ENCODE measurements around the gene FOXP1.
A peak's percentile ranks its signal among the peaks of the same experiment; 100 is the strongest.

FOXP1 gene

DNA sequence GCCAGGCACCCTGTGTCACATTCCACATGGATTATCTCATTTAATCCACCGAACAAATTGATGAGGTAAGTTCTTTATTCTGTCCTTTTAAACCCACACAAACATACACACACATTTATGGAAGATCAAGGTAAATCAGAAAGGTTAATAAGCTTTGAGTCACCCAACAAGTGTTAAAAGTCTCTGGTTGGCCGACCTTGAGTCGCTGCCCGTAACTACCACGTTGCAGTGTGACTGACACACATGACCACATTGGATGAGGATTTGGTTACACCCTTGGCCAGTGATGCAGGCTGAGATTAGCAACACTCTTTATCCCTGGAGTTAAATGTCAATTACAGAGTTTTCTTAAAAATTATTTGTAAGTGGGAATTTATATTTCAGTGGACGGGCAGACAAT, 19.2 kb downstream of the FOXP1 start:
- no peak for DNase-seq (ENCODE audit: low spot score)

DNA sequence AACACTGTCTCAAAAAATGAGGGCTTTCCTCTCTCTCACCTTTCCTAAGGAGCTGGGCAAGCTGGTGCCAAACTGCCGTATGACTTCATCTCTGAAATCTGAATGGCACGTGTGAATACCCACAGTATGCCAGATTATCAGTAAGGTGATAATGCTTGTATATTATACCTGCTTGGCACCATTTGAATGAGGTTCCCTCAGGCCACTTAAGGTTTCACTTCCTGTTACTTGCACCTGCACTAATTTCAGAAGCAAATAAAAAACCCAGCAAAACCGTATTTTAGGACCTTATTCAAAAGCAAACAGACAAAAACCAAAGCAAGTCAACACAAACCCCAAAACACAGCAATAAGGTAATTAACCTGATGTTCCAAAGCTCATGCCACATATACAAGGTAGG, 19.7 kb downstream of the FOXP1 start:
- no peak for DNase-seq (ENCODE audit: low spot score)

DNA sequence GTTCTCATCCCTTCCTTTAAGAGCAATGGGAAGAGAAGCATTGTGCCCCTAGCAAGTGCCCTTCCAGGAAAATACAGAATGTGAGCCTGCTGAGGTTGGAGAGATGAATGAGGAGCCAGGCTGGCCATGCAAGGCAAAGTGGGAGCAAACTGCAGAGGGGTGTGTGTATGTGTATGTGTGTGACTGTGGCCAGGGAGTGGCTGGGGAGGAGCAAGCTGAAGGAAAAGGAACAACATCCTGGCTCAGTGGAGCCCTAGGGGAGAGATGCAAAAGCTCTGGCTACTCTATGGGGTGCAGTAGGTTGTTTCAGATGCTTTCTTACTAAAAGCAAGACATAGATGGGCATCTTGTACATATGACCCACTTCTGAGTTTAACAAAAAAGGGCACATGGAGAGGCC, 20.6 kb downstream of the FOXP1 start:
- no peak for DNase-seq (ENCODE audit: low spot score)

DNA sequence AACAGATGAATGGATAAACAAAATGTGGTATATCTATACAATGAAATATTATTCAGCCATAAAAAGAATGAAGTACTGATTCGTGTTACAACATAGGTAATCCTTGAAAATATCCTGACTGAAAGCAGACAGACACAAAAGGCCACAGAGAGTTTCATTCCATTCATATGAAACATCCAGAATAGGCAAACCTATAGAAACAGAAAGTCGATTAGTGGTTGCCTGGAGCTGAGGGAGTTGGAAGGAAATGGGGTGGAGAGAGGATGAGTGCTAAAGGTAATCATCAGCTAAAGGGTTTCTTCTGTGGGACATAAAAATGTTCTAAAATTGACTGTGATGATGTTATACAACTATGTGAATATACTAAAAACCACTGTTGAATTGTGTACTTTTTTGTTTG, 22.9 kb downstream of the FOXP1 start:
- no peak for DNase-seq (ENCODE audit: low spot score)

DNA sequence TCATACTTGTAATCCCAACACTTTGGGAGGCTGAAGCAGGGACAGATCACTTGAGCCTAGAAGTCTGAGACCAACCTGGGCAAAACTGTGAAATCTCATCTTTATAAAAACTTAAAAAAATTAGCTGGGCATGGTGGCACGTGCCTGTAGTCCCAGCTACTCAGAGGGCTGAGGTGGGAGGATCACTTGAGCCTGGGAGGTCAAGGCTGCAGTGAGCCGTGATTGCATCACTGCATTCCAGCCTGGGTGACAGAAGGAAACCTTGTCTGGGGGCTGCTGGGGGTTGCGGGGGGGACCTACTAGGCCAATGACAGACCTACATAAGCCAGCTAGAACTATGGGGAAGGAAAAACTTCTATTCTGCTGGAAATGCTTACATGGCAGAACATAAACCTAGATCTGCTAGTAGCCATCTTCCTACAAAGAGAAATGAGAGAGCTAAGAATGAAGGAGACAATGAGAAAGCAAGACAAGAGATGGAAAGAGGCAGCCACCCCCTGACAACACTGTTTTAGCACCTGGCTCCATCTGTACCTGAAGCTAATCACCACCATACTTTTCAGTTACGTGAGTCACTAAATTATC, 23.9 kb downstream of the FOXP1 start:
- DNase-seq (ENCODE audit: low spot score), result no peak

DNA sequence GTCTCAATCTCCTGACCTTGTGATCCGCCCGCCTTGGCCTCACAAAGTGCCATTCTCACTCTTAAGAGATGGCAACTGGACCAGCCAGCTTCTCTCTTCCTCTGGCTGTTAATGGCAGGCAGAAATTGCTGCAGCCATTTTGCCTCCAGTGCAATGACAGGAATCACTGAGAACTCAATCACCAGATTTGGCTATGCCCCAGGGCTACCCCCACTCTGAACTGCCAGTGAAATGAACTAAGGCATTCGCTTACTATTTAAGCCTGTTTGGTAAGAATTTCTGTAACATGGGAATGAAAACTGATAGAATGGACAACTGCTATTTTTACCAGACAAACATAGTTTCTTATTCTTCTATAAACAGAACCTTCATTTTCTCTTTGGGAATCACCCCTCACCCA, 24.5 kb downstream of the FOXP1 start:
- no peak for DNase-seq (ENCODE audit: low spot score)

DNA sequence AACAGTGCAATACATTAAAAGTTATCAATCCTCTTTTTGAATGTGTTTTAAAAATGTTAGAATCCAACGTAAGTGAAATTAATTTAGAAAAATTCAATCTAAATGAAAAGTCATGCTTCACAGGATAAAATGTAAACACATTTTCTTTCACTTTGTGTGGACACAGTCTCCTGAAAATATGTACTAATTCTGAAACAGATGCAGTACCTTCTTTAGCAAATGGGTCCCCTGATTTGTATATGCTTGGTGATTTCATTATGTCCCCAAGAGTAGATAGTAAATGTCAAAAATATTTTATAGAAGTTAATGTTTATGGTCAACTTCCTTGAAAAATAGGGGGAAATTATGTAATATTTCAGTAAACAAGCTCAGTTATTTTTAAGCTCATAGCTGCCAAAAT, 28.9 kb downstream of the FOXP1 start:
- no peak for DNase-seq (ENCODE audit: low spot score)

DNA sequence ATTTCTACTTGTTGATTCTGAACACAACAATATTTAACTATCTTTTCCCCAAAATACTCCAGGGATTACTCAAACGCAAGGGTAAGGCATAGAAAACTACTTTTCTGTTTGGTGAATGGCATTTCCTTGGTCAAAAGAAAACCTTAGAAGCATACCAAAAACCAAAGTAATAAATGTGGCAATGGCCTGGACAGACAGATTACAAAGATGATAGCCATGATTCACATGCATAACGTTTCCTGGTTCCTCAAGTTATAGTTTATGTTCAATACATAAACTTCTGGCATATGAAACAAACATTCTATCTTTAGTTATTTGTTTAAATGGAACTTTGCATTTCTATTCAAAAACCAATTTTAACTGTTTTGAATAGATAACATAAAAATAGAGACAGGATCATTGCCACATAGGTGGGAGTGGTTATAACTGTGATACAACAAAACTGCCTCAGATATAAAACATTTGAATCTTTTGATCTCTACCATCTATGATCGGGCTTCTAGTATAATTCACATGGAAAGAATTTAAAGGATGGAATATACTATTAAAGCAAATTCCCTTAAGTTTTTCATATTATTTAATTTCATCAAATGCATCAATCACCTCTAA, 32.1 kb downstream of the FOXP1 start:
- no peak for DNase-seq (ENCODE audit: low spot score)

DNA sequence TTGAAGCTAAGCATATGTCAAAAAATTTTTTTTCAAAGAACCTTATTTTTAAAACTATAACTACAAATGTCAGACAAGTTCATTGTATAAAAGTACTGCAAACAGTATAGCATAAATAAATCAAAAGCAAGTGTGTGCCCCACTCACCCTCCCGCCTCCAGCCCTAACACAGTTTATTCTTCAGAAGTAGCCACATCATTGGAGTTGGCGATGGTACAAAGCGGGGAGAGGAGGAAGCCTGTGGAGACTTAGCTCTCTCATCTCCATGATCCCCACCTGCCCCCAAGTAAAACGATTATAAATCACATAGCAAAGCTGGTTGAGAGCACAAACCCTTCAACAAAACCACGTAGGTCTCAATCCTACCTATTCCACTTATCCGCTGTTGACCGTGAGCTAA, 33.6 kb downstream of the FOXP1 start:
- no peak for DNase-seq (ENCODE audit: low spot score)

DNA sequence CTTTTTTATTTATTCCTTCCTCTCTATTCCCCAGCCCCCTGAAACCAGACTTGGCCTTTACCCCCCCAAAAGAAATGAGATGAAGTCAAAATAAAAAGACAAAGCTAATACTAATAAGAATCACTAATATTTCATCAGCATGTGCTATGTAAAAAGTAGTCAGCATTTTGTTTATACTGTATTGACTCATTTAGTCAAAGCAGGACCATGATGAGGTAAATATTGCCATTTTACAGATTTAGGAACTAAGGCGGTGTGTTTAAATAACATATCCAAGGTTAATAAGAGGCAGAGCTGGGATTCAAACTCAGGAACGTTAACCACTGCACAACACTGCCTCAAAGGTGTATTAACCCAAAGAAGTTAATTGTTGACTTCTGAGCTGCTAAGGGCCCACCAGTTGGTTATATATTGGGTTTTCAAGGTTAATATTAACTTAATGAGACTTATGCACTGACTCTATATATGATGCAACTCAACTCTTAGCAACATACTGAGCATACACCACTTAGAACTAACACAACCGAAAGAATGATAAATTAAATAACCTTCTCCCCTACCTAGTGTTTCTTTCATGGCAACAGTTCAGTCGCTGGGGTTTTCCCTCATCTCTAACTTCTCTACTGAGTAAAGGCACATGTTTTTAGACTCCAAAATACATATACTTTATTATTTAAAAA, 34.7 kb downstream of the FOXP1 start:
- DNase-seq (ENCODE audit: low spot score), result no peak

DNA sequence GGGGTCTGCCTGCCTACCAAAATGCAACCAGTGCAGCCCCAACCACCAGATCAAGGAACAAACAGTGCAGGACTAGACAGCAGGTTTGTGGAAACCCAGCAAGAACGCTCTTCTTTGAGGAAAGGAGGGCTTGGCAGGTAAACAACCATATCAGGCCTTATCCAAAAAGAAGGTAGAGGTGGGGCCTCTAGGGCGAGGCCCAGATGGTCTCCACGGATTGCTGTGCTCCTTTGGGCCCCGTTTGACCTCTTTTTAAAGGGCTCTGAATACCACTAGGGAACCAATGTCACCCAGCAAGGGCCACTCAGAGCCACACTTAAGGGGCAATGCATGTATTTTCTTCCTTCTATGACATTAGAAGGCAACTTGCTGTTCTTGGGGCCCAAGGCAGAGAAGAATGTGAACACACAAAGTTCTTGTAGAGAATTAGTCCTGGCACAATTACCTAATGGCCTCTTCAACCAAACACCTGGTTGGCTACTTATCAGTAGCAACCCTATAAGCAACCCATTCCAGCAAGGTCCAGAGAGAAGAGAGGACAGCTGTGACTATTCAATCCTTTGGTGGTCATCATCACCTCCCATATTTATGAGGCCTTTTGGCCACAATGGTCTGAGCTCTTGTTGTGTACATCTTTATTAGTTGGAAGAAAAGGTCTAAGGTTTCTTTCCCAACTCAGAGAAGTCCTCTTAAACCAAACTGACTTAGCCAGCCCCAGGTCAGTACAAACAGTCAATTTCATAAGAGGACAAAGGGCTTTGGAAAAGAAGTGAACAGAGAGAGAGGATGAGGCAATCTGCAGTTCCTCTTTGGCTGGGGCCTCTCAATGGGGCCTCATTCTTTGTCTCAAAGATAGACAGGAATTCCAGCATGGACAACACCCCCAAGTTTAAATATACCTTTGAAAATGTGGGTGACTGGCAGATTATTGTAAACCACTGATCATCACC, 36.0 kb downstream of the FOXP1 start:
- peak; percentile 53 for DNase-seq (ENCODE audit: low spot score)

DNA sequence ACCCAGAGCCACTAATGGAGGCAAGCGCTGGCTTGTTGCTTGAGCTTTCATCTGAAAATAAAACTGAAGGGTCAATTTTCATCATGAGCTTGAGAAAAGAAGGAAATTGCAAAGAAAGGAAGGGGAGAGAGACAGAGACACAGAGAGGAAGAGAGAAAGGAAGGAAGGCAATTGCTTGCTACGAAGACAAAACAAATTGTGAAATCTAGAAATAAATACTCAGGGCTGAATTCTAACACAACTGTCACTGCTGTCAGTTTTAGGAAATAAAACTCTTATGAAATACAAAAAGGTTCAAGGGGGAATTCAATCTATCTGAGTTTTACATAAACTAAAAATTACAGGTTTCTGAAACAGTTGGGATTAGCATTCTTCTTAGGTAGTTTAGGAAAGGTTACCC, 36.7 kb downstream of the FOXP1 start:
- DNase-seq (ENCODE audit: low spot score), result no peak

DNA sequence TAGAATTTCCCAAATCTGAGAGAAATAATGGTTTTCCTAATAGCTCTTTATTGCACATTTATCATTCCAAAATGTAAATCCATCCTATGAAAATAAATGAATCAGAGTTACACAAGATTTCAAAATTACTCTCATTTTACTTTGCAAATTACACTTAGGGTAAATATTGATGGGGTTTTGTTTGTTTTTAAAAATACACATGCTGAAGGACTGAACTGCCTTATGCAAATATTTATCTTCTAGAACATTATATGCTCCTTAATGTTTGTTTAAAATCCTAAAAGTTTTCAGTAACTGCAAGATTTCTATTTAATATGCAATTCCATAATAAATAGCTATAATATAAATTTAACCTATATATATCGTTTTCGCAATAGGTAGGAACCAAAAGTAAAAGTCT, 38.2 kb downstream of the FOXP1 start:
- DNase-seq (ENCODE audit: low spot score), result no peak

DNA sequence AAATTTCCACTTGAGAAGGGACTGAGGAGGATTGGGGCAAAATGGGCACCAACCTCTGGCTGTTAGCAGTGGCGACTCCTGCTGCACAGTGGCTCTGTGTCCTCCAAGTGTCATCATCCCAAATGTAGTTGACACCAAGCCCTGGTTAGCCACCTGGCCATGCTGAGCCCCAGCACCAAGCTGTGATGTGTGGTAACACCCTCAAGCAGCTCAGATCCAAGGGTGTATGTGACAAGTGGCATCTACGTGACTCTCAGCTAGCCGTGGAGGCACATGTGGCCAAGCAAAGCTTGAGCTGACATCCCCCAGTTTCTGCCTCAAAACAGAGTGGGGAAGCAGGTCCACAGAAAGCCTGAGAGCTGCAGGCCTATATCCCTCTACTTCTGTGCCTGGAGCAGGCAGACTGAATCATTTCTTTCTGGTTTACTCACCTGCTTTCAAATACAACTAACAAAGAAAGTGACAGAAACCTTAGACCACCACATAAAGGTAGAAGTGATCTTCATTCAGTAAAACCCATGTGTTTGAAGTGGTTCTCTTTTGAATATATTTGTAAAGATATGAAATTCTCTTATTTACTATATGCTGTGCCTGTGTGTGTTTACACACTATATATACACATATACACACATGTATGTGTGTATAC, 40.0 kb downstream of the FOXP1 start:
- DNase-seq (ENCODE audit: low spot score), result peak; percentile 52

DNA sequence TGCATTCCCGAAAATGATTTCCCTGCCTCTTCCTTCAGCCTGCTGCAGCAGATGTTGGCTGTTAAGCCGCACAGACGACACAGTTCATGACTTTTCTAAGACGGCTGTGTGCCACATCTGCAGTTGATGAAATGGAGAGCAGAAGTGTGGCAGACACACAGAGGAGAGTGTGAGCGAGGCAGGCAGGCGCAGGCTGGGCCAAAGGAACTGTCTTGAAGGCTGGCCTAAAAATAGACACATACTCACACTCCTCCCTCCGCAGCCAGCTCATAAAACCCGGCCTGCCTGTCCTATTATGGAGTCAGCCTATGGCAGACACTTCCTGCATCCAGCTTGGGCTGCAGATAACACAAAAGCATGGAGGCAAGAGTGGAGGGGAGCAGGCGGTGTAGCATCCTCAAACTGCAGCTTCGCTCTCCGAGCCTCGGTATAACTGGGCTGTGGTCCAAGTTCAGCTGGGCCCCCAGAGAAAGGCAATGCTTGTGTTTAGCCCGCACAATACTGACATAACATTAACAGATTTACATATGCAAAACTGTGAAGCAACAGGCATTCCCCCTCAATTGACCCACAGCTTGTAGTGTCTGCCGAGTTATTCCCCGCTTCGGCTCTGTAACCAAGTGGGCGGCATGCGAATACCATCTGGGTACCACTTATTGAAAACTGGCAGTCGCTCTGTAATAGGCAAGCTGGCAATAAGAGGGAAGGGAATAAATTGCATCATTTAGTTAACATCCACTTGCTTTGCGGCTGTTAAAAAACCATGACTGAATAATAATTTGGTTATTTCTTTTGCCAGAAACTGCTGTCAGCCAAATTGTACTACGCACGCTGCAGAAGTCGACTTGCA, 40.8 kb downstream of the FOXP1 start:
- peak; percentile 81 for DNase-seq (ENCODE audit: low spot score)

DNA sequence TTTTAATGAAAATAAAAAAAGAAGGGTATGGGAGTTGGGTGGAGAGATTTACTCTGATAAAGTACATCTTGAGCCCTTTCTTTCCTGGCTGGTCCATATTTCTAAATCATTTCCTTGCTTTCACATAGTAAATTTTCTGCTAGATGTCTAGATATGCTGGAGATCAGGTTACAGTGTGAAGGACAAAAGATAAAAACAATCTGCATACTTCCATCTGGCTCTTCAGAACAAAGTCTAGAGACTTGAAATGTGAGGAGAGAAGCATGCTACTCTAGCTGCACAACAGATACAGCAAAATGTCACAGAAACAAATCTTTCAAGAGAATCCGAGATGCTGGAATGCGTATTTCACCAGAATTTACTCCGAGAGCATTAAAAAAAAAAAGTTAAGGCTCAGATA, 42.2 kb downstream of the FOXP1 start:
- DNase-seq (ENCODE audit: low spot score), result no peak

DNA sequence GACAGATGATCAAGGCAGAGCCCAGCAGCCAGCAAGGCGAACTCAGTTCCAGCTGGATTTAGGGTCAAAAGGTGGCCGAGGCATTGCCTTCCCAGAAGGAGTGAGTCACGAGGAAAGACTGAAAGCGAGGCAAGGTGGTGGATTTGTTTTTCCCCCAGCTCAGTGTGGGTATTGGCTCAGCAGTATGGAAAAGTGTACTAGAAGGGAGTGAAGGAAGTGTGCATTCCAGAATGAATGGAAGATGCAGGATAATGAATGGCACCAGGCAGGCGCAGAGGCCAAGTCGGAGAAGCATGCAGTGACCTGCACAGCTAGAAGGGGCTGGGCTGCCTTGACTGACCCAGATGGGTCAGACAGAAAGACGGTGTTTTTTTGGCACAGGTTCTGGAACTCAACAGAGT, 46.3 kb downstream of the FOXP1 start:
- no peak for DNase-seq (ENCODE audit: low spot score)

DNA sequence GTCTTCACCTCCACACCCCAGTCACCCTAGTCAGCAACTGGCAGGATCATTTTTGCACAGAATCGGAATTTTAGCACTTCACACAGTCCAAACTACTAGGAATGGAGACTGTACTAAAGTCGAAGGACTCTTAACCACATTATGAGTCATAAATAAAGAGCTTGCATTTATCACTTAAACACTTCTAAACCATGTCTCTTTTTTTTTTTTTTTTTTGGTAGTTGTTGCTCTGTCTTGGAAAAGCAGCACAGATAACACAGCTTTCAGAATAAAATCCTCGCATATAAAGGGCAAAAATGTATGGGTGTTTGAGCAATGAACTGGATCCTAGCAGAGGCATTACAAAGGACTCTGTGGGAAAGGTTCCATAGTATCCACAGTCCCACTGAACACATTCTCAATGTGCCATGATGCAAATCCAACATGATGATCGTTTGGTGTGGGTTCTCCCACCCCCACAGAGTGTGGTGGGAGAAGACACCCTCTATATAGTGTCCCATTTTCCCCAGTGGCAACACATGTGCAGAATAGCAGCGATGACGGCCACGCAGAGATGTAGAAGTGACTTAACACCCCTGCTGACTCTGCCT, 47.1 kb downstream of the FOXP1 start:
- DNase-seq (ENCODE audit: low spot score), result no peak

DNA sequence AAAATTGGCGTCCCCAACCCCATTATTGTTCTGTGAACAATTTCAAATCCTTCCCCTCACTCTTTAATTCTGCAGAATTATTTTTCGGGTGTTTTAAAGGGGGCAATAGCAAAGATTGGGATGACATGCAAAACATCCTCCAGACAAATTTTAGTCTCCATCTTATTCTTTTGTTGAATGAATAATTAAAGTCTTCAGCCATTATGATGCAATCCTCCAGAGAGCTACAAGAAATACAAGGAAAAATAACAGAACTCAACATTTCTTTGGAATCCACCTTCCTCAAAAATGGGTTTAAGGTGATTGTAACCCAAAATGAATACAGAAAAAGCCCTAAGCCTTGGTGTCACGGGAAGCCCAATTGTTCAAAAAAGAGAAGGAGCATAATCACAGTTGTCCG, 49.9 kb downstream of the FOXP1 start:
- DNase-seq (ENCODE audit: low spot score), result no peak

DNA sequence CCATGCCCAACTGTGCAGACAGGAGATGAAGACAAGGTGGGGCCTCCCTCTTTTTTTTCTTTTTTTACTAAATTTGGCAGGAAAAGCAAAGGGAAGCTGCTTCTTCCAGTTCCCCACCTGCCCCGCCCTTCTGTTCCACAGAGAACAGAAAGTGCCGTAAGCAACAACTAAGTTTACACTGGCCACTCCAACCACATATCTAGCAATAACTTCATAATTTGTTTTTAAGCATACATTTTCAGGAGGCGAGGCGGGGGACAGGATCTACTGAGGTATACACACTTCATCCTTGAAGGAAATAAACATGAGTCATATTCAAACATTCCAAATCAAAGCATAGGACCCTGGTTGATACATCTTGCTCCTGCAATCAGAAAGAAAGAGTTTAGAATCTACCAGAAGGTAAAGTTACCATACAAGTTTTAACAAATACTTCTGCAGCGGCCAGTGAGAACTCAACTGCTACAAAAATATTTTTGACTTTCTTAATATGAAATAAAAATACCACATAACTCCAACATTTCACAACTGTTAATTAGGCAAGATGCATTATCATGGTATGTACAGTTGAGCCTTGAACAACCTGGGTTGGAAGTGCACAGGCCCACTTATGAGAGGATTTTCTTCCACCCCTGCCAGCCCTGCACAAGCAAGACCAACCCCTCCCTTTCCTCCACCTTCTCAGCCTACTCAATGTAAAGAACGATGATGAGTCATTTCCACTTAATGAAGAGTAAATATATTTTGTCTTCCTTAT, 50.7 kb downstream of the FOXP1 start:
- no peak for DNase-seq (ENCODE audit: low spot score)

Measured in pons (tissue), 1 donor.